SK-N-SH (cell line): Measurements from ENCODE around the gene SHC3. TPM values are rescaled to one million over a fixed set of nuclear protein-coding genes. Genes with fewer than 3 reads are reported as not detected.

ENCODE experiments used
- CTCF ChIA-PET: fragments of 300-600, 350-600 bp; formaldehyde crosslinking; extraction: SDS; loops from one replicate; lab custom pipeline; 2021; lab: Yijun Ruan, JAX
- POLR2A ChIA-PET: fragments of 350-600 bp; sonication (Branson Sonifier 250); formaldehyde crosslinking; extraction: SDS; loops from one replicate; lab custom pipeline; 2020; ENCODE audit warnings: antibody characterized with exemption, inconsistent platforms; lab: Yijun Ruan, JAX
- DNase-seq: peaks from one replicate; pipeline ENCODE4 v3.0.0; 2012
- H2AFZ ChIP-seq: fragments of 200-600 bp; sonication (generic); 2 replicates; pipeline ENCODE4 v1.8.1; 2016; ENCODE audit warnings: antibody characterized with exemption, mild to moderate bottlenecking, low read depth
- H3F3A ChIP-seq: fragments of 200-600 bp; sonication (generic); replicated peaks from 2 replicates; pipeline ENCODE3; 2016; ENCODE audit warnings: antibody characterized with exemption, mild to moderate bottlenecking; ENCODE audit not compliant: insufficient read depth
- H3K27ac ChIP-seq, 2 experiments: fragments of 200-500 bp in 1 of 2; fragments of 200-600 bp in 1 of 2; sonication (Bioruptor generic) in 1 of 2; sonication (generic), shearing (Covaris generic) in 1 of 2; 2 replicates each; pipeline versions ENCODE4 v1.5.1 to v1.6.1; 2014 to 2016; ENCODE audit warnings: low read depth in 2 of 2, inconsistent platforms in 1 of 2, low read length in 1 of 2, mild to moderate bottlenecking in 1 of 2, mixed read lengths in 1 of 2
- H3K27me3 ChIP-seq: fragments of 200-600 bp; sonication (generic), shearing (Covaris generic); 2 replicates; pipeline ENCODE4 v1.6.1; 2016; ENCODE audit warnings: mixed run types; ENCODE audit not compliant: insufficient read depth
- H3K36me3 ChIP-seq, 2 experiments: fragments of 200-500 bp in 1 of 2; fragments of 200-600 bp in 1 of 2; sonication (Bioruptor generic) in 1 of 2; sonication (generic) in 1 of 2; replicated peaks in 1 of 2; 2 replicates each; pipeline versions ENCODE3 to v1.5.1; 2014 to 2016; ENCODE audit warnings: low read length in 1 of 2, mild to moderate bottlenecking in 1 of 2; ENCODE audit not compliant: insufficient read depth in 2 of 2, control insufficient read depth in 1 of 2
- H3K4me1 ChIP-seq, 2 experiments: fragments of 200-500 bp in 1 of 2; fragments of 200-600 bp in 1 of 2; sonication (Bioruptor generic) in 1 of 2; sonication (generic), shearing (Covaris generic) in 1 of 2; 2 replicates each; pipeline versions ENCODE4 v1.5.1 to v1.6.1; 2014 to 2016; ENCODE audit warnings: low read depth in 1 of 2, low read length in 1 of 2, mixed run types in 1 of 2; ENCODE audit not compliant: insufficient read depth in 2 of 2, control insufficient read depth in 1 of 2
- H3K4me2 ChIP-seq: fragments of 200-600 bp; sonication (generic), shearing (Covaris generic); 2 replicates; pipeline ENCODE4 v1.6.1; 2017; ENCODE audit warnings: mixed run types
- H3K4me3 ChIP-seq, 2 experiments: fragments of 200-500 bp in 1 of 2; fragments of 200-600 bp in 1 of 2; sonication (Bioruptor generic) in 1 of 2; sonication (generic), shearing (Covaris generic) in 1 of 2; 2 replicates each; pipeline versions ENCODE4 v1.5.1 to v1.8.1; 2014 to 2016; ENCODE audit warnings: low read depth in 2 of 2, inconsistent platforms in 1 of 2, low read length in 1 of 2, mild to moderate bottlenecking in 1 of 2, mixed read lengths in 1 of 2, moderate library complexity in 1 of 2
- H3K79me2 ChIP-seq: fragments of 200-600 bp; sonication (generic); 2 replicates; pipeline ENCODE4 v1.8.1; 2017; ENCODE audit warnings: mild to moderate bottlenecking; ENCODE audit not compliant: insufficient read depth
- H3K9ac ChIP-seq: fragments of 200-600 bp; sonication (generic); 2 replicates; pipeline ENCODE4 v1.6.1; 2017; ENCODE audit warnings: mixed run types
- H3K9me2 ChIP-seq: fragments of 200-600 bp; sonication (generic); 2 replicates; pipeline ENCODE4 v1.6.1; 2017; ENCODE audit warnings: mixed run types
- H3K9me3 ChIP-seq: fragments of 200-600 bp; sonication (generic); 2 replicates; pipeline ENCODE4 v1.6.1; 2017; ENCODE audit warnings: mixed run types, mild to moderate bottlenecking, moderate library complexity
- H4K20me1 ChIP-seq: fragments of 200-600 bp; sonication (generic); 2 replicates; pipeline ENCODE4 v1.6.1; 2017; ENCODE audit warnings: mild to moderate bottlenecking, mixed run types; ENCODE audit not compliant: insufficient read depth
- CTCF ChIP-seq: fragments of 200-600 bp; sonication (generic); IDR thresholded peaks from 2 replicates; pipeline ENCODE4 v1.6.1; 2017; ENCODE audit warnings: antibody characterized with exemption, mild to moderate bottlenecking, moderate library complexity
- ELF1 ChIP-seq: IDR thresholded peaks from 2 replicates; pipeline ENCODE4 v1.4.0; 2012
- RAD21 ChIP-seq: IDR thresholded peaks from 2 replicates; pipeline ENCODE4 v1.6.1; 2012; ENCODE audit warnings: mild to moderate bottlenecking, low read length
- WGBS: methylation state at CpG from one replicate; pipeline ENCODE4 v1.1.6; 2017; ENCODE audit warnings: low lambda C conversion rate; 5-methylcytosine and 5-hydroxymethylcytosine counted together
- polyA plus RNA-seq, 3 experiments: library from polyadenylated mRNA; depleted of rRNA; stranded (reverse); fragments of >200 nt; gene quantifications; 2 replicates each; pipeline ENCODE4 v1.2.3, GENCODE V29; 2012
- TF ChIP-seq, protein P1 (sequence below): IDR thresholded peaks from 2 replicates; pipeline ENCODE4 v1.6.1; 2012; ENCODE audit warnings: mild to moderate bottlenecking, low read depth, low read length, moderate library complexity

Gene SHC3
- polyA plus RNA-seq, 1 of the 3 experiments (the other 2 are of a cell fraction): 3.2 TPM

GRCh38 chr9:88990729-88991065 lies 187.9 kb downstream of the SHC3 start:
- Histone ChIP-seq H3K4me3 (peak overlapping the region; percentile 70 to 83; a peak in 3 of 4 replicates), H3K4me1 (peaks cover 29 to 36% of the 10 kb centered on the region in 2 experiments), H2AFZ (peak overlapping the region; percentile 82; the same call in 1 of the 2 replicates), H3K27ac (no peak overlapping the region), H3K4me2 (peak overlapping the region; percentile 71; the same call in 1 of the 2 replicates), H3K9ac (peak overlapping the region; percentile 45; the same call in 1 of the 2 replicates), H3F3A (no peaks in the 10 kb centered on the region), H3K9me2 (no peaks in the 10 kb centered on the region), H3K27me3 (no peaks in the 10 kb centered on the region), H4K20me1 (no peaks in the 10 kb centered on the region), H3K79me2 (peaks cover 13% of the 10 kb centered on the region), H3K9me3 (no peaks in the 10 kb centered on the region), H3K36me3 (peaks cover 0 to 2% of the 10 kb centered on the region in 2 experiments)
- no peak for DNase-seq
- 61% methylated on average over 21 of the region's 21 CpGs for WGBS
- ChIA-PET POLR2A (no interaction called here), CTCF (interaction anchor here (3.0 kb wide), 1 partner anchor 10 kb away, joined by 9 read pairs; no protein-coding TSS in a partner anchor)
- TF ChIP-seq RAD21 (0 out of 2 replicates have a peak, but pooled peaks have one; percentile 2), CTCF (peak; percentile 32)
- TF ChIP-seq, protein P1, sequence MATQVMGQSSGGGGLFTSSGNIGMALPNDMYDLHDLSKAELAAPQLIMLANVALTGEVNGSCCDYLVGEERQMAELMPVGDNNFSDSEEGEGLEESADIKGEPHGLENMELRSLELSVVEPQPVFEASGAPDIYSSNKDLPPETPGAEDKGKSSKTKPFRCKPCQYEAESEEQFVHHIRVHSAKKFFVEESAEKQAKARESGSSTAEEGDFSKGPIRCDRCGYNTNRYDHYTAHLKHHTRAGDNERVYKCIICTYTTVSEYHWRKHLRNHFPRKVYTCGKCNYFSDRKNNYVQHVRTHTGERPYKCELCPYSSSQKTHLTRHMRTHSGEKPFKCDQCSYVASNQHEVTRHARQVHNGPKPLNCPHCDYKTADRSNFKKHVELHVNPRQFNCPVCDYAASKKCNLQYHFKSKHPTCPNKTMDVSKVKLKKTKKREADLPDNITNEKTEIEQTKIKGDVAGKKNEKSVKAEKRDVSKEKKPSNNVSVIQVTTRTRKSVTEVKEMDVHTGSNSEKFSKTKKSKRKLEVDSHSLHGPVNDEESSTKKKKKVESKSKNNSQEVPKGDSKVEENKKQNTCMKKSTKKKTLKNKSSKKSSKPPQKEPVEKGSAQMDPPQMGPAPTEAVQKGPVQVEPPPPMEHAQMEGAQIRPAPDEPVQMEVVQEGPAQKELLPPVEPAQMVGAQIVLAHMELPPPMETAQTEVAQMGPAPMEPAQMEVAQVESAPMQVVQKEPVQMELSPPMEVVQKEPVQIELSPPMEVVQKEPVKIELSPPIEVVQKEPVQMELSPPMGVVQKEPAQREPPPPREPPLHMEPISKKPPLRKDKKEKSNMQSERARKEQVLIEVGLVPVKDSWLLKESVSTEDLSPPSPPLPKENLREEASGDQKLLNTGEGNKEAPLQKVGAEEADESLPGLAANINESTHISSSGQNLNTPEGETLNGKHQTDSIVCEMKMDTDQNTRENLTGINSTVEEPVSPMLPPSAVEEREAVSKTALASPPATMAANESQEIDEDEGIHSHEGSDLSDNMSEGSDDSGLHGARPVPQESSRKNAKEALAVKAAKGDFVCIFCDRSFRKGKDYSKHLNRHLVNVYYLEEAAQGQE: no peak

DNA sequence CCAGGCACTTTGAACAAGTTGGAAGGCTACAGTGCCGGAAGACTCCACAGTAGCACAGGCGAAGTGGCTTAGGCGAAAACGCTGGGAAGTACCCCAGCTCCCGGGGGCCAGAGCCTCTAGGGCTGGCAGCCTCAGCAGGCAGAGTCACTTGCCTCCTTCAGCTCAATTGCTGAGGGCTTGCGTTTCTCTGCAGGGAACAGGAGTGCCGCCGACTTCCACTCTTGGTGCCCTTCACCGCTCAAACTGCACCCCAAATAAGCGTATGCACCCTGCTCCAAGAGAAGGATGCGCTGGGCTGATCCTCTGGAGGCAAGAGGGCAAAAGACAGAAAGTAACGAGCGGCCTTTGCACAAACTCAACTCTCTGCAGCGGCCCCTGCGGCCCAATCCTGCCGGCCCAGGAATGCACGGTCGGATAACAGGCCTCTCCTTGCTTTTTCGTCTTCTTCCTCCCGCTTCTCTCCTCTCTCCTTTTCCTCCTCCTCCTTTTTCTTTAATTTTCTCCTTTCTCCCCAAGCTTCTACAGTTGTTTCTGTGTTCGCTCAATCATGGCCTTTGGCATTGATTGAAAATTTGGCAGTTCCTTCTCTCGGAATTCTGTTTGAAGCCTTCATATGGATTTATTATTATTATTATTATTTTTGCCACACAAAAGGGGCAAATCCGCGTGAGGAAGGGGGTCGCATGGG lies 188.4 kb downstream of the SHC3 start:
- no peak for TF ChIP-seq CTCF
- no peak for TF ChIP-seq ELF1
- peaks cover 13% of the 10 kb centered on the region for H3K79me2 ChIP-seq
- H3K4me2 ChIP-seq: no peak overlapping the region
- H2AFZ ChIP-seq: no peak overlapping the region
- no peaks in the 10 kb centered on the region for H3K27me3 ChIP-seq
- no peaks in the 10 kb centered on the region for H3K9me3 ChIP-seq
- no peaks in the 10 kb centered on the region for H3K9me2 ChIP-seq
- H4K20me1 ChIP-seq: no peaks in the 10 kb centered on the region
- 88% methylated on average over 22 of the region's 25 CpGs for WGBS
- H3K9ac ChIP-seq: no peak overlapping the region
- H3K4me3 ChIP-seq: peak overlapping the region in 1 of 2 experiments; percentile 83; a peak in 1 of 4 replicates
- H3K36me3 ChIP-seq: no peaks in the 10 kb centered on the region
- H3F3A ChIP-seq: no peaks in the 10 kb centered on the region
- peaks cover 26 to 32% of the 10 kb centered on the region in 2 experiments for H3K4me1 ChIP-seq
- ChIA-PET CTCF (interaction anchor here (0.6 to 3.0 kb wide), 2 partner anchors 11 to 317 kb away, joined by 3 to 9 read pairs; no protein-coding TSS in a partner anchor), POLR2A (no interaction called here)
- DNase-seq: no peak
- H3K27ac ChIP-seq: no peak overlapping the region
